A549 (cell line): ENCODE results near the gene ARHGEF11. TPM values are rescaled to one million over a fixed set of nuclear protein-coding genes. Genes with fewer than 3 reads are reported as not detected.
A peak's percentile ranks its signal among the peaks of the same experiment; 100 is the strongest.

Experiments used
- ATAC-seq, 2 experiments: fragments of 200-7000 bp in 1 of 2; fragments of >200 bp in 1 of 2; cut with Nextera tagmentation in 1 of 2; cut with Tn5 transposase in 1 of 2; 3 replicates each; pipeline versions ENCODE4 v1.8.0 to v1.9.1; 2018 to 2020; ENCODE audit warnings: mild to moderate bottlenecking in 1 of 2, moderate library complexity in 1 of 2
- CTCF ChIA-PET: fragments of 300-600 bp; sonication (Branson Sonifier 250); formaldehyde crosslinking; extraction: SDS; loops from one replicate; lab custom pipeline; 2021; ENCODE audit warnings: antibody characterized with exemption, inconsistent platforms; lab: Yijun Ruan, JAX
- POLR2A ChIA-PET: fragments of 350-600 bp; formaldehyde crosslinking; extraction: SDS; loops from one replicate; lab custom pipeline; 2021; ENCODE audit warnings: antibody characterized with exemption, inconsistent platforms; lab: Yijun Ruan, JAX
- DNase-seq, 2 experiments: peaks; one replicate each; pipeline versions ENCODE4 v3.0.0 to v3.0.0-alpha.2; 2011 to 2016; ENCODE audit warnings: low read depth in 1 of 2, low spot score in 1 of 2
- FAIRE-seq: peaks from 2 replicates; lab custom pipeline; 2011; peaks lifted over from hg19 to GRCh38; lab: Jason Lieb, UNC
- H3K27ac ChIP-seq, 2 experiments: fragments of >200 bp; sonication (Bioruptor Twin); formaldehyde crosslinking; 3 replicates each; pipeline ENCODE4 v1.5.1; 2016 to 2017
- H3K4me1 ChIP-seq: fragments of >200 bp; sonication (Bioruptor Twin); formaldehyde crosslinking; 3 replicates; pipeline ENCODE4 v1.6.1; 2016
- H3K4me2 ChIP-seq: fragments of >200 bp; sonication (Bioruptor Twin); formaldehyde crosslinking; 3 replicates; pipeline ENCODE4 v1.6.1; 2016
- H3K4me3 ChIP-seq: fragments of >200 bp; sonication (Bioruptor Twin); formaldehyde crosslinking; 3 replicates; pipeline ENCODE4 v1.5.1; 2016
- H3K9me3 ChIP-seq: fragments of >200 bp; sonication (Bioruptor Twin); formaldehyde crosslinking; 3 replicates; pipeline ENCODE4 v1.6.1; 2016
- BHLHE40 ChIP-seq: IDR thresholded peaks from 2 replicates; pipeline ENCODE4 v1.6.1; 2012; ENCODE audit warnings: low read depth, low read length, inconsistent platforms
- CHD4 ChIP-seq: fragments of 200-600 bp; sonication (generic); IDR thresholded peaks from 2 replicates; pipeline ENCODE4 v1.6.1; 2016; ENCODE audit warnings: antibody characterized with exemption, mild to moderate bottlenecking, borderline replicate concordance
- E2F6 ChIP-seq: IDR thresholded peaks from 2 replicates; pipeline ENCODE4 v1.6.1; 2012; ENCODE audit warnings: low read depth, borderline replicate concordance
- FOSL2 ChIP-seq, 2 experiments: fragments of 450-650 bp in 1 of 2; fragments of >200 bp in 1 of 2; sonication (Bioruptor Twin) in 1 of 2; formaldehyde crosslinking; IDR thresholded peaks; 2 replicates each; pipeline versions ENCODE4 v1.5.0 to v1.6.1; 2016 to 2020; ENCODE audit warnings: mild to moderate bottlenecking in 1 of 2, moderate library complexity in 1 of 2
- FOXS1 ChIP-seq: fragments of 250-450 bp; sonication (Bioruptor Pico); IDR thresholded peaks from 2 replicates; pipeline ENCODE4 v1.5.0; 2020; ENCODE audit warnings: mild to moderate bottlenecking, moderate library complexity
- HDAC2 ChIP-seq: fragments of 200-600 bp; sonication (generic); IDR thresholded peaks from 2 replicates; pipeline ENCODE4 v1.6.1; 2016
- JUN ChIP-seq, 2 experiments: fragments of >200 bp; sonication (Bioruptor Twin); formaldehyde crosslinking; IDR thresholded peaks; 2 replicates in 1 of 2; 3 replicates in 1 of 2; pipeline ENCODE4 v1.6.1; 2016 to 2017
- JUNB ChIP-seq: fragments of >200 bp; sonication (Bioruptor Twin); formaldehyde crosslinking; IDR thresholded peaks from 2 replicates; pipeline ENCODE4 v1.6.1; 2016
- MYC ChIP-seq: IDR thresholded peaks from 2 replicates; pipeline ENCODE4 v1.6.1; 2012; ENCODE audit warnings: mild to moderate bottlenecking, inconsistent platforms, low read length, improper control_type of control experiment, borderline replicate concordance
- NFE2L2 ChIP-seq: fragments of 150-350 bp; conservative IDR thresholded peaks from 2 replicates; pipeline ENCODE4 v1.6.1; 2014; ENCODE audit warnings: low read length
- PBX3 ChIP-seq: IDR thresholded peaks from 2 replicates; pipeline ENCODE4 v1.6.1; 2012
- PHF8 ChIP-seq: fragments of 200-600 bp; sonication (generic); IDR thresholded peaks from 2 replicates; pipeline ENCODE4 v1.6.1; 2016; ENCODE audit warnings: low read depth, mild to moderate bottlenecking, antibody characterized with exemption, moderate library complexity, borderline replicate concordance
- POLR2A ChIP-seq: IDR thresholded peaks from 2 replicates; pipeline ENCODE4 v1.6.1; 2012; ENCODE audit warnings: mild to moderate bottlenecking, low read length
- RCOR1 ChIP-seq: fragments of 150-350 bp; IDR thresholded peaks from 2 replicates; pipeline ENCODE4 v1.6.1; 2014; ENCODE audit warnings: antibody characterized with exemption, low read length, low read depth
- SMC3 ChIP-seq: fragments of >200 bp; sonication (Bioruptor Twin); formaldehyde crosslinking; IDR thresholded peaks from 3 replicates; pipeline ENCODE4 v1.6.1; 2018; ENCODE audit warnings: inconsistent platforms
- ZNF302 ChIP-seq: fragments of 250-450 bp; sonication (Bioruptor Pico); IDR thresholded peaks from 2 replicates; pipeline ENCODE4 v1.9.0; 2021; ENCODE audit warnings: inconsistent platforms, mild to moderate bottlenecking, moderate library complexity
- WGBS: methylation state at CpG from one replicate; pipeline ENCODE4 v1.1.6; 2017; ENCODE audit errors: missing lambda C conversion rate; 5-methylcytosine and 5-hydroxymethylcytosine counted together
- polyA plus RNA-seq, 4 experiments: library from polyadenylated mRNA; depleted of rRNA in 3 of 4; stranded (reverse); fragments of >200 nt; fragmentation: RNase III in 1 of 4; extraction: RNeasy Plus Mini Kit Qiagen cat#74134 plus additional on column Dnase treatment in 1 of 4; gene quantifications; 2 replicates in 3 of 4; 3 replicates in 1 of 4; pipeline ENCODE4 v1.2.3, GENCODE V29; 2011 to 2017
- TF ChIP-seq, protein P1 (sequence below): fragments of 250-450 bp; sonication (Bioruptor Pico); IDR thresholded peaks from 2 replicates; pipeline ENCODE4 v1.5.0; 2021; ENCODE audit warnings: mild to moderate bottlenecking, moderate library complexity, borderline replicate concordance
- TF ChIP-seq, protein P2 (sequence below): IDR thresholded peaks from 2 replicates; pipeline ENCODE4 v1.6.1; 2012

ARHGEF11 gene
- polyA plus RNA-seq, 2 of the 4 experiments (the other 2 are of a cell fraction) = 15.7 to 17.1 TPM

DNA sequence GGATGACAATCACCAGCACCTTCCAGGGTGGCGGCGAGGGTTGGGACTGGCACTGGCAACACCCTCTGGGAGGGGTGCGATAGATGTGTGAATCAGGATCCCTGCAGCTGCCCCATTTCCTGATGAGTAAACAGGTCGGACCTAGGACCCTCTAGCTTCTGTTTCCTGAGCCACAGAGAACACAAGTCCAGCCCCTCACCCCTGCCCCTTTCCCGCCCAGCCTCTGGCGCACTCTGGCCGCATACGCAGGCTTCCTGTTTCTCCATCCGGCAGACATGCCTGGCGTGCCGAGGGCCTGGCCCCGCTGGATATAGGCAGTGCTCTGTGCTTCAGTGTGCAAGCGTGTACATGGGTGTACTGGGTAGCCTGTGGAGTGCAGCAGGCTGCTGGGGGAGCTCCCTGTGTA, 147.4 kb downstream of the ARHGEF11 start:
- FAIRE-seq = no peak

DNA sequence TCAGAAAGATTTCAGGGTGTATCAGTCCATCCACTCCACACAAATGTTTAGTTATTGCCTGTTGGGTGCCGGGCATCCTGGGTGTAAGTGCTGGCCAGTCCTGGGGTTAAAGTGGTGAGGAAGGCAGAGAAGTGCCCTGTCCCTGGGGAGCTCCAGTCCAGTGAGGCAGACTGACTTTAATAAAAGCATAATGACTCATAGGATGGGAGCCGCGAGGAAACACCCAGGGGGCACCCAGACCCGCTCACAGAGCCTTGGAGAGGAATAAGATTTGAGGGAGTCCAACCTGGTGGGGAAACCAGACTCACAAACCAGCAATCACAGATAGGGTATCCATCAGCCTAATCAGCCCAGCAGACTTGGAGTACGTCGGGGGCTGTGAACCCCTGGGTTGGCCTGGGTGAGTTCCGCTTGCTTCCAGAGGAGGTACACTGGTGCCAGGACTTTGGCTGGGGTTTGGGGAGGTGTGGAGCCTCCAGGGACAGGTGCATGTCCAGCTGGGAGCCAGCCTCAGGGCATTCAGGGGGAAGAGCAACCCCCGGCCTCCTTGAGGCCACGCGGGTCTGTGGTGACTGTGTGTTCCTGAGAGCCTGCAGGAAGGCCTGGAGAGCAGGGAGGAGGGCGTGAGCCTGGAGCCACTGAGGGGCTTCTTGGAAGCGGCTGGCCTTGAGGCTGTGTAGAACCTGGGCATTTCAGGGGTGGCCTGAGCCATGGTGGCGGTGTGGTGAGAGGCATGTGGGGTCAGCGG, 148.3 kb downstream of the ARHGEF11 start:
- H3K4me1 ChIP-seq = peaks cover 70% of the 10 kb centered on the region
- 44% methylated on average over 14 of the region's 14 CpGs for WGBS
- peak overlapping the region; percentile 86 for H3K4me2 ChIP-seq
- no peaks in the 10 kb centered on the region for H3K9me3 ChIP-seq
- H3K27ac ChIP-seq = peak overlapping the region; percentile 88 to 93
- FAIRE-seq (no peak), DNase-seq (peak; percentile 63 to 75), ATAC-seq (peak; percentile 47 to 68)
- TF ChIP-seq CHD4 = no peak
- 0 out of 2 replicates have a peak, but pooled peaks have one; percentile 19 for TF ChIP-seq PBX3
- TF ChIP-seq E2F6 = peak; percentile 37; the same call in 1 of the 2 replicates
- 0 out of 2 replicates have a peak, but pooled peaks have one; percentile 23 for TF ChIP-seq FOSL2 (IDR thresholded peaks at IDR 0.05)
- TF ChIP-seq FOSL2 (CRISPR knock-in tag; IDR thresholded peaks at IDR 0.05) = peak; percentile 58
- TF ChIP-seq SMC3 = no peak
- TF ChIP-seq JUN (IDR thresholded peaks at IDR 0.05) = peak in 1 of 2 experiments; percentile 33; a peak in 2 of 5 replicates
- TF ChIP-seq MYC = 0 out of 2 replicates have a peak, but pooled peaks have one; percentile 4
- no peak for TF ChIP-seq JUNB
- ChIA-PET CTCF (interaction anchor here (1.0 to 8.6 kb wide), 8 partner anchors 12 to 59 kb away, joined by 3 to 84 read pairs (median 11); partner anchors contain the start of genes INSRR, LRRC71 and NTRK1), POLR2A (interaction anchor here (0.8 to 1.4 kb wide), 5 partner anchors 13 to 169 kb away, joined by 3 to 4 read pairs (median 3); partner anchors contain the start of genes ISG20L2 and METTL25B)
- H3K4me3 ChIP-seq = peak overlapping the region; percentile 1

More for the DNA sequence above, 147.4 kb downstream of the ARHGEF11 start:
- WGBS = 38% methylated on average over 7 of the region's 13 CpGs
- H3K9me3 ChIP-seq = no peaks in the 10 kb centered on the region
- peak overlapping the region; percentile 86 for H3K4me2 ChIP-seq
- CTCF ChIA-PET = interaction anchor here (0.9 to 8.6 kb wide), 6 partner anchors 24 to 272 kb away, joined by 3 to 84 read pairs (median 16); partner anchors contain the start of genes INSRR, LRRC71 and NTRK1
- no peak overlapping the region for H3K4me3 ChIP-seq
- POLR2A ChIA-PET = interaction anchor here (0.7 kb wide), 1 partner anchor 13 kb away, joined by 3 read pairs; no protein-coding TSS in a partner anchor
- peak in 1 of 2 experiments; percentile 38 for DNase-seq
- peak in 1 of 2 experiments; percentile 3; a peak in 2 of 6 replicates for ATAC-seq
- TF ChIP-seq BHLHE40 (no peak), POLR2A (no peak), JUNB (no peak), PHF8 (no peak), NFE2L2 (no peak), FOXS1 (no peak), JUN (IDR thresholded peaks at IDR 0.05) (no peak), ZNF302 (CRISPR knock-in tag) (no peak), E2F6 (peak; percentile 69; the same call in 1 of the 2 replicates), RCOR1 (no peak), HDAC2 (no peak)
- TF ChIP-seq, protein P1, sequence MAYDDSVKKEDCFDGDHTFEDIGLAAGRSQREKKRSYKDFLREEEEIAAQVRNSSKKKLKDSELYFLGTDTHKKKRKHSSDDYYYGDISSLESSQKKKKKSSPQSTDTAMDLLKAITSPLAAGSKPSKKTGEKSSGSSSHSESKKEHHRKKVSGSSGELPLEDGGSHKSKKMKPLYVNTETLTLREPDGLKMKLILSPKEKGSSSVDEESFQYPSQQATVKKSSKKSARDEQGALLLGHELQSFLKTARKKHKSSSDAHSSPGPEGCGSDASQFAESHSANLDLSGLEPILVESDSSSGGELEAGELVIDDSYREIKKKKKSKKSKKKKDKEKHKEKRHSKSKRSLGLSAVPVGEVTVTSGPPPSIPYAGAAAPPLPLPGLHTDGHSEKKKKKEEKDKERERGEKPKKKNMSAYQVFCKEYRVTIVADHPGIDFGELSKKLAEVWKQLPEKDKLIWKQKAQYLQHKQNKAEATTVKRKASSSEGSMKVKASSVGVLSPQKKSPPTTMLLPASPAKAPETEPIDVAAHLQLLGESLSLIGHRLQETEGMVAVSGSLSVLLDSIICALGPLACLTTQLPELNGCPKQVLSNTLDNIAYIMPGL = no peak
- TF ChIP-seq, protein P2, sequence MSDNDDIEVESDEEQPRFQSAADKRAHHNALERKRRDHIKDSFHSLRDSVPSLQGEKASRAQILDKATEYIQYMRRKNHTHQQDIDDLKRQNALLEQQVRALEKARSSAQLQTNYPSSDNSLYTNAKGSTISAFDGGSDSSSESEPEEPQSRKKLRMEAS = peak; percentile 32; the same call in 1 of the 2 replicates
- H3K27ac ChIP-seq = peak overlapping the region; percentile 88 to 93
- peaks cover 70% of the 10 kb centered on the region for H3K4me1 ChIP-seq
